H9 (cell line): Measurements from ENCODE around the gene ZNRF3. TPM values are rescaled to one million over a fixed set of nuclear protein-coding genes. Genes with fewer than 3 reads are reported as not detected.

Experiments
- DNase-seq: peaks from one replicate; pipeline ENCODE4 v3.0.0-alpha.2; 2017
- H2AFZ ChIP-seq: one replicate; pipeline ENCODE4 v1.6.1; 2013; ENCODE audit warnings: mild to moderate bottlenecking, low read length, control low read depth, moderate library complexity
- H2AK5ac ChIP-seq: 2 replicates; pipeline ENCODE4 v1.6.1; 2013; ENCODE audit warnings: low read length, control low read depth, mixed read lengths; ENCODE audit not compliant: insufficient read length
- H2BK120ac ChIP-seq: one replicate; pipeline ENCODE4 v1.6.1; 2013; ENCODE audit warnings: low read depth, mild to moderate bottlenecking, low read length, control low read depth, inconsistent platforms; ENCODE audit not compliant: poor library complexity, severe bottlenecking
- H2BK12ac ChIP-seq: 2 replicates; pipeline ENCODE4 v1.6.1; 2013; ENCODE audit warnings: low read length, control low read depth, mixed read lengths, low read depth; ENCODE audit not compliant: insufficient read length
- H2BK15ac ChIP-seq: 2 replicates; pipeline ENCODE4 v1.6.1; 2013; ENCODE audit warnings: low read depth, low read length, control low read depth
- H2BK20ac ChIP-seq: one replicate; pipeline ENCODE4 v1.6.1; 2013; ENCODE audit warnings: low read depth, mild to moderate bottlenecking, low read length, control low read depth, inconsistent platforms; ENCODE audit not compliant: poor library complexity, severe bottlenecking
- H2BK5ac ChIP-seq: 2 replicates; pipeline ENCODE4 v1.6.1; 2013; ENCODE audit warnings: low read length, control low read depth, mixed read lengths; ENCODE audit not compliant: insufficient read length
- H3K14ac ChIP-seq: 2 replicates; pipeline ENCODE4 v1.6.1; 2013; ENCODE audit warnings: low read length, control low read depth; ENCODE audit not compliant: insufficient read depth
- H3K18ac ChIP-seq: 2 replicates; pipeline ENCODE4 v1.6.1; 2013; ENCODE audit warnings: low read depth, mild to moderate bottlenecking, mixed read lengths, low read length, control low read depth; ENCODE audit not compliant: insufficient read length
- H3K23ac ChIP-seq: 2 replicates; pipeline ENCODE4 v1.6.1; 2013; ENCODE audit warnings: low read length, control low read depth, mixed read lengths, low read depth; ENCODE audit not compliant: insufficient read length
- H3K23me2 ChIP-seq: 2 replicates; pipeline ENCODE4 v1.6.1; 2013; ENCODE audit warnings: low read depth, mild to moderate bottlenecking, mixed read lengths, low read length, control low read depth; ENCODE audit not compliant: insufficient read length, poor library complexity, severe bottlenecking
- H3K27ac ChIP-seq: 2 replicates; pipeline ENCODE4 v1.5.1; 2013; ENCODE audit warnings: low read length, control low read depth, mixed read lengths, low read depth; ENCODE audit not compliant: insufficient read length
- H3K27me3 ChIP-seq: 2 replicates; pipeline ENCODE4 v1.6.1; 2013; ENCODE audit warnings: low read length, control low read depth, inconsistent platforms; ENCODE audit not compliant: insufficient read depth
- H3K4ac ChIP-seq: 2 replicates; pipeline ENCODE4 v1.6.1; 2013; ENCODE audit warnings: low read depth, mild to moderate bottlenecking, control low read depth, inconsistent platforms, low read length, moderate library complexity
- H3K4me1 ChIP-seq: 2 replicates; pipeline ENCODE4 v1.6.1; 2013; ENCODE audit warnings: low read length, control low read depth, inconsistent platforms; ENCODE audit not compliant: insufficient read depth
- H3K4me2 ChIP-seq: 2 replicates; pipeline ENCODE4 v1.6.1; 2013; ENCODE audit warnings: low read length, control low read depth, mixed read lengths; ENCODE audit not compliant: insufficient read length, insufficient read depth
- H3K56ac ChIP-seq: 2 replicates; pipeline ENCODE4 v1.6.1; 2013; ENCODE audit warnings: low read depth, mild to moderate bottlenecking, mixed read lengths, low read length, control low read depth; ENCODE audit not compliant: insufficient read length
- H3K79me1 ChIP-seq: 2 replicates; pipeline ENCODE4 v1.6.1; 2013; ENCODE audit warnings: low read depth, mild to moderate bottlenecking, moderate library complexity, low read length, control low read depth, inconsistent platforms; ENCODE audit not compliant: insufficient read depth, poor library complexity, severe bottlenecking
- H3K79me2 ChIP-seq: 2 replicates; pipeline ENCODE4 v1.6.1; 2013; ENCODE audit warnings: low read length, control low read depth, inconsistent platforms; ENCODE audit not compliant: insufficient read depth
- H3K9ac ChIP-seq: 2 replicates; pipeline ENCODE4 v1.6.1; 2013; ENCODE audit warnings: low read length, control low read depth, mixed read lengths; ENCODE audit not compliant: insufficient read length; ENCODE audit errors: extremely low read depth
- H3K9me3 ChIP-seq: one replicate; pipeline ENCODE4 v1.6.1; 2013; ENCODE audit warnings: low read depth, low read length, inconsistent platforms; ENCODE audit not compliant: control insufficient read depth
- H3T11ph ChIP-seq: one replicate; pipeline ENCODE4 v1.6.1; 2013; ENCODE audit warnings: mild to moderate bottlenecking, low read length, control low read depth, inconsistent platforms
- H4K20me1 ChIP-seq: one replicate; pipeline ENCODE4 v1.6.1; 2013; ENCODE audit not compliant: control insufficient read depth, insufficient read length, insufficient read depth
- H4K5ac ChIP-seq: 2 replicates; pipeline ENCODE4 v1.6.1; 2013; ENCODE audit warnings: low read depth, mild to moderate bottlenecking, mixed read lengths, low read length, control low read depth; ENCODE audit not compliant: insufficient read length
- H4K8ac ChIP-seq: replicated peaks from 2 replicates; pipeline ENCODE4 v1.6.1; 2013; ENCODE audit warnings: low read length, control low read depth, mixed read lengths, low read depth; ENCODE audit not compliant: insufficient read length
- H4K91ac ChIP-seq: 2 replicates; pipeline ENCODE4 v1.6.1; 2013; ENCODE audit warnings: low read depth, mild to moderate bottlenecking, moderate library complexity, mixed read lengths, low read length, control low read depth; ENCODE audit not compliant: insufficient read length
- H3K27ac Mint-ChIP-seq, 3 experiments: 2 replicates in 2 of 3; 3 replicates in 1 of 3; pipeline ENCODE4 v1.8.0; 2020 to 2021; ENCODE audit warnings: mixed read lengths in 3 of 3, mild to moderate bottlenecking in 1 of 3, moderate library complexity in 1 of 3
- H3K27me3 Mint-ChIP-seq: 2 replicates; pipeline ENCODE4 v1.8.0; 2021; ENCODE audit warnings: low read depth, mild to moderate bottlenecking, moderate library complexity, mixed read lengths
- H3K36me3 Mint-ChIP-seq, 3 experiments: 2 replicates in 2 of 3; 3 replicates in 1 of 3; pipeline ENCODE4 v1.8.0; 2020 to 2021; ENCODE audit warnings: low read depth in 3 of 3, mixed read lengths in 3 of 3; ENCODE audit not compliant: insufficient read depth in 1 of 3
- H3K4me1 Mint-ChIP-seq, 2 experiments: 2 replicates each; pipeline ENCODE4 v1.8.0; 2020; ENCODE audit warnings: mixed read lengths in 2 of 2
- H3K4me3 Mint-ChIP-seq, 2 experiments: 2 replicates in 1 of 2; 3 replicates in 1 of 2; pipeline ENCODE4 v1.8.0; 2020 to 2021; ENCODE audit warnings: mild to moderate bottlenecking in 2 of 2, mixed read lengths in 2 of 2, moderate library complexity in 1 of 2
- H3K9me3 Mint-ChIP-seq, 2 experiments: 2 replicates in 1 of 2; 3 replicates in 1 of 2; pipeline ENCODE4 v1.8.0; 2020; ENCODE audit warnings: mild to moderate bottlenecking in 2 of 2, mixed read lengths in 2 of 2, moderate library complexity in 1 of 2
- CTCF ChIP-seq: fragments of 200-600 bp; sonication (generic); conservative IDR thresholded peaks from 3 replicates; pipeline ENCODE4 v1.8.0; 2021; ENCODE audit warnings: antibody characterized with exemption, mild to moderate bottlenecking
- WGBS: extraction: QIAGEN DNeasy Blood & Tissue Kit; methylation state at CpG from one replicate; pipeline ENCODE4 v1.1.7; 2013; ENCODE audit warnings: missing lambda C conversion rate, low lambda C conversion rate, mixed read lengths; ENCODE audit not compliant: insufficient read length; ENCODE audit errors: extremely low coverage; 5-methylcytosine and 5-hydroxymethylcytosine counted together
- total RNA-seq: library from RNA; stranded (reverse); gene quantifications from 2 replicates; pipeline ENCODE4 v1.2.1, GENCODE V29; 2021

ZNRF3 gene
- total RNA-seq, 1 experiment from 2014 or later = 20.6 TPM

- Histone ChIP-seq H2BK12ac (no peak overlapping the region), H2BK5ac (no peak overlapping the region), H3K9me3 (no peaks in the 10 kb centered on the region), H3K4me1 (peaks cover 25% of the 10 kb centered on the region), H4K20me1 (no peaks in the 10 kb centered on the region), H4K8ac (no peak overlapping the region), H2BK20ac (no peak overlapping the region), H3K14ac (no peak overlapping the region), H2AK5ac (no peak overlapping the region), H3T11ph (no peak overlapping the region), H3K27me3 (no peaks in the 10 kb centered on the region), H2AFZ (no peak overlapping the region), H3K23me2 (no peaks in the 10 kb centered on the region), H4K91ac (no peak overlapping the region), H3K18ac (no peak overlapping the region), H3K79me2 (peaks cover 2% of the 10 kb centered on the region; the same call in 1 of the 2 replicates), H3K9ac (no peak overlapping the region), H2BK120ac (no peak overlapping the region), H3K23ac (no peak overlapping the region), H3K4me2 (no peak overlapping the region), H4K5ac (no peak overlapping the region), H2BK15ac (no peak overlapping the region), H3K79me1 (peaks cover 6% of the 10 kb centered on the region), H3K56ac (no peak overlapping the region), H3K27ac (peak overlapping the region; percentile 62), H3K4ac (no peak overlapping the region)
- no peak for DNase-seq
- Mint-ChIP-seq H3K4me3 (peak overlapping the region in 1 of 2 experiments; percentile 24; a peak in 2 of 5 replicates), H3K4me1 (peaks cover 70 to 74% of the 10 kb centered on the region in 2 experiments), H3K27ac (peak overlapping the region; percentile 98 to 99 (median 98)), H3K9me3 (peaks cover 5 to 9% of the 10 kb centered on the region in 2 experiments; a peak in 3 of 5 replicates), H3K36me3 (peaks cover 29 to 56% (median 52%) of the 10 kb centered on the region in 3 experiments), H3K27me3 (no peaks in the 10 kb centered on the region)
- no CpG with 5 or more reads among the region's 4 CpGs for WGBS
- TF ChIP-seq CTCF = no peak
Observed at GRCh38 chr22:28988457-28988856, 105.1 kb downstream of the ZNRF3 start.
